Measurements from ENCODE around the gene CPNE5. TPM values are rescaled to one million over a fixed set of nuclear protein-coding genes. Genes with fewer than 3 reads are reported as not detected.

CPNE5 gene
- total RNA-seq, 4 donors from 2014 or later, result 0.19 to 1.3 (median 0.59) TPM

GRCh38 chr6:36874443-36875249, 35.4 kb upstream of the CPNE5 start, which contains the start of gene PPIL1:
Gene PPIL1 (minus strand): TSS chr6:36874803. CDS start chr6:36874772, 31 bp downstream.
- TF ChIP-seq CTCF (IDR thresholded peaks at IDR 0.05; ENCODE audit: low read depth), result no peak

- TF ChIP-seq CTCF (IDR thresholded peaks at IDR 0.05; ENCODE audit: low read depth), result no peak
Measured at GRCh38 chr6:36873612-36874442, 34.6 kb upstream of the CPNE5 start.

GRCh38 chr6:36873115-36873514, 33.9 kb upstream of the CPNE5 start:
- TF ChIP-seq CTCF (IDR thresholded peaks at IDR 0.05; ENCODE audit: low read depth), result no peak

- no peak for TF ChIP-seq CTCF (IDR thresholded peaks at IDR 0.05; ENCODE audit: low read depth)
Measured at GRCh38 chr6:36871686-36872085, 32.4 kb upstream of the CPNE5 start.

GRCh38 chr6:36867471-36868224, 28.4 kb upstream of the CPNE5 start:
- no peak for TF ChIP-seq CTCF (IDR thresholded peaks at IDR 0.05; ENCODE audit: low read depth)

- no peak for TF ChIP-seq CTCF (IDR thresholded peaks at IDR 0.05; ENCODE audit: low read depth)
Measured at GRCh38 chr6:36865835-36866234, 26.6 kb upstream of the CPNE5 start.

All from subcutaneous adipose tissue (tissue), 4 donors.